ENCODE results near the gene EIF4G3. TPM values are rescaled to one million over a fixed set of nuclear protein-coding genes. Genes with fewer than 3 reads are reported as not detected.

EIF4G3 gene
- total and polyA plus RNA-seq, 10 of the 15 experiments (the other 5 are each of a cell fraction or from before 2014, with no cell fraction given), result 7.4 to 45.1 (median 29.1) TPM

- in situ Hi-C loops (cut with MboI), result no loop called here
- SMC1A ChIA-PET (ENCODE audit: uncharacterized antibody, unreplicated experiment), result no interaction called here
These were observed 35.4 kb upstream of the EIF4G3 start for GRCh38 chr1:21212126-21212525.

More at GRCh38 chr1:21212126-21212525, 35.4 kb upstream of the EIF4G3 start:
- Histone ChIP-seq H3K27ac (ENCODE audit: control insufficient read depth, insufficient read depth) (no peak overlapping the region), H3K79me2 (ENCODE audit: control insufficient read depth, insufficient read depth, low read length) (no peaks in the 10 kb centered on the region), H3K4me3 (no peak overlapping the region), H3K9ac (ENCODE audit: control insufficient read depth, insufficient read depth, low read length) (no peak overlapping the region), H3K9me3 (replicated peaks; ENCODE audit: control insufficient read depth, insufficient read depth, low read length) (no peaks in the 10 kb centered on the region), H3K27me3 (replicated peaks in 1 of 2; ENCODE audit: control insufficient read depth in 2 of 2, insufficient read depth in 2 of 2, low read length in 1 of 2) (no peaks in the 10 kb centered on the region), H3K4me2 (ENCODE audit: control insufficient read depth, insufficient read depth) (no peak overlapping the region), H3K4me1 (ENCODE audit: control insufficient read depth, insufficient read depth, low read length) (peaks cover 4% of the 10 kb centered on the region), H3K36me3 (ENCODE audit: control insufficient read depth in 2 of 2, insufficient read depth in 2 of 2, low read length in 1 of 2) (no peaks in the 10 kb centered on the region), H4K20me1 (ENCODE audit: control insufficient read depth, insufficient read depth) (no peaks in the 10 kb centered on the region), H2AFZ (ENCODE audit: control insufficient read depth, low read depth, low read length) (no peak overlapping the region)
- TF ChIP-seq ZNF207 (IDR thresholded peaks at IDR 0.05; ENCODE audit: borderline replicate concordance) (no peak), ATF3 (IDR thresholded peaks at IDR 0.05; ENCODE audit: borderline replicate concordance, extremely low read depth, low read depth, low read length) (no peak), RELA (IDR thresholded peaks at IDR 0.05; ENCODE audit: borderline replicate concordance, partially characterized antibody) (no peak), CTCF (IDR thresholded peaks at IDR 0.05 in 2 of 3, conservative IDR thresholded peaks at IDR 0.05 in 1 of 3; ENCODE audit: control insufficient read depth in 2 of 3, extremely low read depth in 1 of 3, insufficient read depth in 1 of 3, low read depth in 3 of 3, low read length in 3 of 3) (no peak), FOS (IDR thresholded peaks at IDR 0.05; ENCODE audit: borderline replicate concordance, extremely low read depth, insufficient read length) (no peak), NFYB (IDR thresholded peaks at IDR 0.05; ENCODE audit: insufficient read depth, low read depth, low read length) (no peak), RFX5 (IDR thresholded peaks at IDR 0.05; ENCODE audit: low read depth, low read length) (no peak)
- RAD21 ChIA-PET (ENCODE audit: unreplicated experiment), result no interaction called here
- FAIRE-seq (no peak), ATAC-seq (no peak), DNase-seq (ENCODE audit: low read depth, low spot score) (no peak)
- BruUV-seq (replicated peaks), result no TSS peak
- CTCF ChIA-PET, result interaction anchor here (1.6 kb wide), 1 partner anchor 19 kb away, joined by 4 read pairs; no protein-coding TSS in a partner anchor
- intact Hi-C loops (cut with micrococcal nuclease; ENCODE audit: unreplicated experiment), result no loop called here
- POLR2A ChIA-PET, result no interaction called here
- 34% methylated on average over 3 of the region's 3 CpGs for WGBS (ENCODE audit: insufficient coverage, insufficient replicate concordance, low lambda C conversion rate, missing lambda C conversion rate)

All from GM12878 (cell line).